Activated CD4-positive, alpha-beta memory T cell treated with anti-CD3 and anti-CD28 coated beads for 36 hours (primary cell): ENCODE results near the gene SLC25A1. TPM values are rescaled to one million over a fixed set of nuclear protein-coding genes. Genes with fewer than 3 reads are reported as not detected.

ENCODE experiments used
- CTCF ChIA-PET: fragments of 350-600 bp; sonication (Branson Sonifier 250); formaldehyde crosslinking; loops from one replicate; lab custom pipeline; 2021; ENCODE audit warnings: antibody characterized with exemption, inconsistent platforms; lab: Charles Lee
- POLR2A ChIA-PET: fragments of 350-600 bp; sonication (Branson Sonifier 250); formaldehyde crosslinking; loops from one replicate; lab custom pipeline; 2021; ENCODE audit warnings: antibody characterized with exemption; lab: Charles Lee
- DNase-seq: peaks from one replicate; pipeline ENCODE4 v3.0.0-alpha.2; 2020
- H3K27ac Mint-ChIP-seq: one replicate; pipeline ENCODE4 v1.8.0; 2021; ENCODE audit warnings: mixed read lengths
- H3K27me3 Mint-ChIP-seq: one replicate; pipeline ENCODE4 v1.8.0; 2021; ENCODE audit warnings: mixed read lengths
- H3K36me3 Mint-ChIP-seq: one replicate; pipeline ENCODE4 v1.8.0; 2021; ENCODE audit warnings: mixed read lengths
- H3K4me1 Mint-ChIP-seq: one replicate; pipeline ENCODE4 v1.8.0; 2021; ENCODE audit warnings: low read depth, mixed read lengths
- H3K4me3 Mint-ChIP-seq: one replicate; pipeline ENCODE4 v1.8.0; 2021; ENCODE audit warnings: mild to moderate bottlenecking, mixed read lengths
- H3K9me3 Mint-ChIP-seq: one replicate; pipeline ENCODE4 v1.8.0; 2021; ENCODE audit warnings: mixed read lengths
- intact Hi-C: fragments of 100-400 bp; cut with micrococcal nuclease; formaldehyde crosslinking; loops from one replicate; pipeline ENCODE4 v1.15.1; 2023
- total RNA-seq, 2 experiments: library from RNA; stranded (reverse); gene quantifications; one replicate each; pipeline ENCODE4 v1.2.3, GENCODE V29; 2021

The SLC25A1 gene
- total RNA-seq, 2 experiments from 2014 or later = 62.9 to 67.4 TPM

DNA sequence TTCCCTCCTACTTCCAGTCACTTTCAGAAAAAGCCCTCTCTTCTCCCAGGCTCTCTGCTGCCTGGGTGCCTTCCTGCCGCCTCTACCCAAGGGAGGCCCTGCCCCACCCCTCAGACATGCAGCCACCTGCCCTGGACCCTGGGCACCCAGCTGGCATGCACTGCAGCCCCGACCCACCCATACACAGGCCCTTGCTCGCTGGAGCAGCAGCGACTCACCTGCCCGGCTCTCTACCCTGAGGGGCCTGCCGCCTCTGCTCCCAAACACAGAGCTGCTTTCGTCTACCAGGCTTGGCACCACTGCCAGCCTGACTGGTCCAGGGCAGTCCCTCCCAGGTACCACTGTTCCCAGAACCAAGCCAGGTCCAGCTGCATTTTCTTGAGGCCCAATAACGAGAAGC, 48.7 kb downstream of the SLC25A1 start:
- Mint-ChIP-seq H3K4me3 (no peak overlapping the region), H3K27me3 (no peaks in the 10 kb centered on the region), H3K27ac (no peak overlapping the region), H3K36me3 (peaks cover 8% of the 10 kb centered on the region), H3K4me1 (no peaks in the 10 kb centered on the region), H3K9me3 (no peaks in the 10 kb centered on the region)
- DNase-seq = no peak
- intact Hi-C loops = no loop called here
- POLR2A ChIA-PET = no interaction called here
- CTCF ChIA-PET = no interaction called here

DNA sequence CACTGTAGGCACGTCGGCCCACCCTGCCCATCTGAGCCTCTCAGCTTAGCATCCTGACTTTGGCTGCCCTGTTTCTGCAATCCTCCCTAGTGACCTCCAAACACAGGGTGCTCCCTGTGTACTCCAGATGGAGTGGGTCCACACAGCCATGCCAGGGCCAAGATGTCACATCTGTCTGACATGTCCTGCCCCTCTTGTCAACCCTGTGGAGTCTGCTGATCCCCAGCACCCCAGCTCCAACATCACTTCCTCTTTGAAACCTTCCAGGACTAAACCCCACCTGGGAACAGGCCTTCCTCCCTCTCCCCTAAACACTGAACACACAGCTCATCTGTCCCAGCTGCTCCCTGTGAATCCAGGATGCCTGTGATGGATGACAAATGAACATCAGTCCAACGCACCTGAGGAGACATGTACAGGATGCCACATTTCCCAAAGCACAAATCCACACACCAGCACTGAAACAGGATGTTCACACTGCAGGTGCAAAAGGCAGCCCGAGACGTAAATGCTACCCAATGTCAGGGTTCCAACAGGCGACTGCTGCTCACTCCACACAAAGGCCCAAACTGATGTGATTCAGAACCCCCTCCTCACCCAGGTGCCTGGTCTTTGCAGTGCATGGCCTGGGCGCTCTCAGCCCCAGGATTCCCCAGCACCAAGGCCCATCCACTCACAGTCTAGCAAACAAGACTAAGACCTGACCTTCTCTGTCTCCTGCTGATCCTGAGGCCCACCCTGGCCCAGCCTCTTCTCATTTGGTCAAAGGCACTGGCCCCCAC, 49.4 kb downstream of the SLC25A1 start:
- DNase-seq = no peak
- ChIA-PET POLR2A (no interaction called here), CTCF (interaction anchor here (1.0 kb wide), 1 partner anchor 16 kb away, joined by 4 read pairs; the partner anchor contains the start of gene ESS2)
- Mint-ChIP-seq H3K27me3 (no peaks in the 10 kb centered on the region), H3K36me3 (peaks cover 2% of the 10 kb centered on the region), H3K9me3 (no peaks in the 10 kb centered on the region), H3K4me3 (no peak overlapping the region), H3K27ac (no peak overlapping the region), H3K4me1 (no peaks in the 10 kb centered on the region)
- intact Hi-C loops = no loop called here

GRCh38 chr22:19128009-19128401, 50.5 kb downstream of the SLC25A1 start:
- Mint-ChIP-seq H3K4me3 (no peak overlapping the region), H3K36me3 (no peaks in the 10 kb centered on the region), H3K4me1 (peaks cover 1% of the 10 kb centered on the region), H3K27ac (no peak overlapping the region), H3K27me3 (no peaks in the 10 kb centered on the region), H3K9me3 (no peaks in the 10 kb centered on the region)
- no peak for DNase-seq
- intact Hi-C loops = no loop called here
- POLR2A ChIA-PET = no interaction called here
- CTCF ChIA-PET = interaction anchor here (1.3 kb wide), 1 partner anchor 16 kb away, joined by 4 read pairs; the partner anchor contains the start of gene ESS2

- Mint-ChIP-seq H3K9me3 (no peaks in the 10 kb centered on the region), H3K4me1 (peaks cover 5% of the 10 kb centered on the region), H3K27me3 (no peaks in the 10 kb centered on the region), H3K27ac (no peak overlapping the region), H3K36me3 (no peaks in the 10 kb centered on the region), H3K4me3 (no peak overlapping the region)
- ChIA-PET CTCF (interaction anchor here (1.3 kb wide), 1 partner anchor 17 kb away, joined by 4 read pairs; the partner anchor contains the start of gene ESS2), POLR2A (no interaction called here)
- intact Hi-C loops = no loop called here
- DNase-seq = no peak
Measured at GRCh38 chr22:19127329-19128008, 51.1 kb downstream of the SLC25A1 start.

- no peaks in the 10 kb centered on the region for H3K36me3 Mint-ChIP-seq
- H3K4me1 Mint-ChIP-seq = peaks cover 5% of the 10 kb centered on the region
- CTCF ChIA-PET = interaction anchor here (1.3 kb wide), 1 partner anchor 18 kb away, joined by 4 read pairs; the partner anchor contains the start of gene ESS2
- no peaks in the 10 kb centered on the region for H3K9me3 Mint-ChIP-seq
- no peak for DNase-seq
- no peaks in the 10 kb centered on the region for H3K27me3 Mint-ChIP-seq
- no peak overlapping the region for H3K4me3 Mint-ChIP-seq
- intact Hi-C loops = no loop called here
- POLR2A ChIA-PET = no interaction called here
- H3K27ac Mint-ChIP-seq = no peak overlapping the region
Measured at GRCh38 chr22:19126309-19127273, 51.9 kb downstream of the SLC25A1 start.

Other genes with a start within 250 kb of the SLC25A1 start
- gene PRODH, start 242.4 kb downstream of the SLC25A1 start, total RNA-seq = under 1 TPM in 1 of 2 experiments, not detected in 1; 0.56 TPM
- 10 to 100 TPM; 17.4 to 17.6 TPM for gene DGCR2, start 56.3 kb downstream of the SLC25A1 start, total RNA-seq
- gene TSSK2, start 47.4 kb downstream of the SLC25A1 start, total RNA-seq = not detected
- 10 to 100 TPM; 13.7 to 15.5 TPM for gene ESS2, start 34.1 kb downstream of the SLC25A1 start, total RNA-seq
- gene GSC2, start 28.4 kb downstream of the SLC25A1 start, total RNA-seq = not detected
- gene CLTCL1, start 113.0 kb upstream of the SLC25A1 start, total RNA-seq = 1 to 10 TPM; 1.1 to 1.6 TPM